GM18499 (cell line): ENCODE results near the gene RAB27B.

Experiments used
- ATAC-seq: cut with Tn5 transposase; IDR thresholded peaks from one replicate; pipeline ENCODE4 v1.9.1; 2021; ENCODE audit warnings: moderate number of reproducible peaks; ENCODE audit not compliant: insufficient read depth, unreplicated experiment

The RAB27B gene

DNA sequence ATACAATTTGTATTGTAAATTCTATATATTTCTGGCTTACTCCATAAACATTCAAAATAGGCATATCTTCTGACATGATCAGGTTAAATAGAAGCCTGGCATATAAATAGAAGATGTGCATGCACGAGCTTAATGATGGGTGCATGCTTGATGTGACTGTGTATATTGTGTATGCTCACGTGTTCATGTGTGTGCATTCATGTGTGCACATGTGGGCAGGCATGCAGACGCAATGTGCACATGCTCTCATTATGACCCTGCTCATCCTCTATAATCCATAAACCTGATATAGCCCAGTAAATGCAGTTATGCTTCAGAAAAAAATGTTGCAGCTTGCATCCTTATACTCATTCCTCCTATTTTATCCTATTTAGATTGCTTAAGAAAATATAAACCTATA lies 29.2 kb downstream of the RAB27B start:
- ATAC-seq, result no peak

DNA sequence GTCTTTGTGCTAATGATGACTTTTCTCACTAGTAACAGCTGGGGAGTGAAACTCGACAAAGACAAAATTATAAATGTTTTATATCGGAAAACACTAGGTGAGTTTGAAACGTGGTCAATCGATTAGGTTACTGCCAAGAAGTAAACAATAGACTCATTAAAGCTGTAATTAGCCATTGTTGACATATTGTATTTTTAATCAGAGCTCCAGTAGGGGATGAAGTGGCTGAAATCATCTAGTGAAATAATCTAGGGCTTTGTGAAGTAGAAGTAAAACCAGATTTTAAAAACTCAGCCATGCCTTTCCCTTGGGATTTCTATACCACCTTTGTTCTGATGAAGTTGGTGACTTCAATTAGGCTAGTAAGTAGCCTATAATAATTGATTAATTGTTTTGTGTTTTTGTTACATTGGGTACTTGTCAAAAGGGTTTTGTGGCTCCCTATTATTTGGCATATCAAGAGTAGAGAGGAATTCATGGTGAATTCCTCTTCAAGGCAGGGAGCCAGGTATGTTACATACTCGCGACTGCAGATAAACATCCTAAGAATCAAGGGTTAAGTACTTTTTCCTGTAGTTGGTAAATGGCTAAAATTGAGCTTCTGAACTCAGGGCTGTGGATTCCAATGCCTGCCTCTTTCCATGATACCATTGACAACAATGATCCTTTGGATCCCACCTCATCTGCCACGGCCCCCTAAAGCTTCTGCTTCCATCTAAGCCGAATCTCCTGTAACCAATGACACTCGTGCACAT lies 31.6 kb downstream of the RAB27B start:
- ATAC-seq, result no peak

DNA sequence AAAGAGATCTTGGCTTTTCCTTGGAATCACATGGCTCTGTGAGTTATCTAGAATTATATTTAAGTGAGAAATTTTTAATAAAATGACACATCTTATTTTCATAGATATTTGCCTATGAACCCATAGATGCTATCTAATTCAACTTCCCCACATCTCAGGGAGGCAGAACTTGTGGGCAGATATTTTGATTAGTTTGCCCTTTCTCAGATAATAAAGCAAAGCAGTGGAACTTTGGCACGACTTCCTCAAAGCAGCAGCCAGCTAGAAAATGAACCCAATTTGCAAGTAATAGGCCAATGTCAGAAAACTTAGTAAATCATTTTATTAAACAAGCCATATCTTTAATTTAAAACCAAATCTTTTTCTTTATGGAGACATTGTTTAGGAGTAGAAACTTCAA lies 32.7 kb downstream of the RAB27B start:
- no peak for ATAC-seq

DNA sequence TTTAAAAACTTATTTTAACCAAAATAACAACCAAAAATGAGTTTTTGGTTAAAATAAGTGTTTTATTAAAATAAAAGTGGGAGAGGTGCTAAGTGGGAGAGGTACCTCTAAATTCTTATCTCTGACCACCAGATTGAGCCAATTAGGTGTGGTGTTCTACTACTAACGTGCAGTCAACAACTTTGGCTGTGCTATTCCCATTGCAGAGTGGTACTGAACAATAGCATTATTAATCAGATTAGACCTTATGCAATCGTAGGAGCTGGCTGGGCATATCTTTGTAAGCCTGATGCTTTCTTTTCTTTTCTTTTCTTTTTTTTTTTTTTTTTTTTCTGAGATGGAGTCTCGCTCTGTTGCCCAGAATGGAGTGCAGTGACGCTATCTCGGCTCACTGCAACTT lies 38.9 kb downstream of the RAB27B start:
- no peak for ATAC-seq

DNA sequence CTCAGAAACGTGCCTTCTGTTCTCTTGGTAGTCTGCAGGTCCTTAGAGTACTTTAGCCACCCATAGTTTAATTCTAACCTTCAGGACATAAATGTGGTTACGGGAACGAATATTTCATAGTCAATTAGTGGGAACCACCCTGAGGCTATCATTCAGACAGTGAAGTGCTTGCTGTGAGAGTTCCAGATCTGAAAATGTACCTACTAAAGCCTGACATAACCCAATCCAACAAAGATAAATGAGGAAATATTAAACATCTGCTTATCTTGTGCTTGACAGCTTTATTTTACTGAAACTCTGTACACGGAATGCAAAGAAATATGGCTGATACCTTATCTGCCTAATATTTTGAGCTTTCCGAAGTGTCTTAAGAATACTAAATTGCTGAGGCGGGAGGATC lies 43.0 kb downstream of the RAB27B start:
- no peak for ATAC-seq

DNA sequence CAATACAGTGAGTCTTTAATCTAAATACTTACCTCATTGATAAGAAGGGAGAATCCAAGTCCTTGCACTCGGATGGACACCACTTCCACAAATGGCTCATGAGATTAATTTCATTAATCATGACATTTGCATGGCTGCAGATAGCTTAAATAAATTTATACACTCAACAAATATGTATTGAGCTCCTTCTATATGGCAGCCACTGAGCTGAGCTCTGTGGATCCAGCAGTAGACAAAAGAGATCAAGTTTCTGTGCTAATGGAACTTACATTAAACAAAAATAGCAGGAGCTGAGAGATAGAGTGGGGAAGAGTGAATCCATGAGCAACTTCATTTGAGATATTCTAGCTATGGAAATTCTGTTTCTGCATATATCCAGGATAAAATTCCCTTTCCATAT lies 44.4 kb downstream of the RAB27B start:
- ATAC-seq, result no peak

DNA sequence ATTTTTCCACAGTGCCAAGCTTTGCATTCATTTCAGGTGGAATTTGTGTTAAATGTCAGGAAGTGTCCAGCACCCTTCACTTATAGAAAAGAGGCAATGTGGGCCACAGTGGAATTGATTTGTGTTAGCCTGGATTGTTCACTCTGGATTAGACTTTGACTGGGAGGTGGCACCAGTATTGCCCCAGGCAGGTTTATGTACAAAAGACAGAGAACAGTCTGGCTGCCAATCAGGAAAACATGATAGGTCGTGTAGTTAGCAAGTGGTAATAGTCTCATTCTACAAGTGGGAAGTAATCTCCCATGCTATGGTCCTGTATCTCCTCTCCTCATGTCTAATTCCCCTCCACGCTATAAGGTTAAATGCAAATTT lies 45.6 kb downstream of the RAB27B start:
- ATAC-seq, result no peak

DNA sequence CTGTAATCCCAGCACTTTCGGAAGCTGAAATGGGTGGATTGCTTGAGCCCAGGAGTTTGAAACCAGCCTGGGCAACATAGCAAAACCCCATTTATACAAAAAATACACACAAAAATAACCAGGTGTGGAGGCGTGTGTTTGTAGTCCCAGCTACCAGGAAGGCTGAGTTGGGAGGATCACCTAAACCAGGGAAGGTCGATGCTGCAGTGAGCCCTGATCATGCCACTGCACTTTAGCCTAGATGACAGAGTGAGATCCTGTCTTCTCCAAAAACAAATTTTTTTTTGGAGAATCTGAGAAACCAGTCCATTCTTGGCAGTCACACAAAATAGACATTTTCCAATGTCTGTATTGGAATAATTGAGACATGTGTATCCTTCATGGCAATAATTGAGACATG lies 46.8 kb downstream of the RAB27B start:
- ATAC-seq, result no peak

DNA sequence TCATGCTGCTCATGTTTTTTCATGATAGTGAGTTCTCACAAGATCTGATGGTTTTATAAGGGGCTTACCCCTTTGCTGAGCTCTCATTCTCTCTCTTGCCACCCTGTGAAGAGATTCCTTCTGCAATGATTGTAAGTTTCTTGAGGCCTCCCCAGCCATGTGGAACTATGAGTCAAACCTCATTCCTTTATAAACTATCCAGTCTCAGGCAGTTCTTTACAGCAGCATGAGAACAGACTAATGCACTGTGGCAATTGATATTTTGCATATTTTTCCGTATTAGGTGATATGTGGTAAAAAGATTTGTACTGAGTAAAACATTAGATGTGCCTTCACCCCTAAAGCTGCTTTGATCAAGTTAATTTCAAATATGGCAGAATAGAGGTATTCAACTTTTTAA lies 48.8 kb downstream of the RAB27B start:
- ATAC-seq, result no peak

DNA sequence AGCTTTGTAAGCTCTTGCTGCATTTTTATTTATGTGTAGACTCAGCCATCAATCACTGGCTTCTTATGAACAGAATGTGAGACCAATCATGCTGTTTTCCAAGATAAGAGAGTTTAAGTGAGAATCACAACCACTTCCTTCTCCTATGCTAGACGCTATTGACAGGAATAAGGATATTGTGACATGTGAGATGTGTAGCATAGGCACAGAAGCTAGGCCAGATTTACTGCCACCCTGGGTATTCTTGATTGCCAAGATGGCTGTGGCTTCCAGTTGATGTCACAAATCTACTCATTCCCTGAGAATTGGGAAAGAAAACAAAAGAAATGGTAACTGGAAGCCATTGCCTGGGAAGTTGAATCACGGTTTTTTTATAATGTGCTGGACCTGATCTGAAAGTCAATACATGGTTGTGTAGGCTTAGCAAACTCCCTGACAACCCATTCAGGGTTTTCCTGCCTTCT lies 49.9 kb downstream of the RAB27B start:
- no peak for ATAC-seq

DNA sequence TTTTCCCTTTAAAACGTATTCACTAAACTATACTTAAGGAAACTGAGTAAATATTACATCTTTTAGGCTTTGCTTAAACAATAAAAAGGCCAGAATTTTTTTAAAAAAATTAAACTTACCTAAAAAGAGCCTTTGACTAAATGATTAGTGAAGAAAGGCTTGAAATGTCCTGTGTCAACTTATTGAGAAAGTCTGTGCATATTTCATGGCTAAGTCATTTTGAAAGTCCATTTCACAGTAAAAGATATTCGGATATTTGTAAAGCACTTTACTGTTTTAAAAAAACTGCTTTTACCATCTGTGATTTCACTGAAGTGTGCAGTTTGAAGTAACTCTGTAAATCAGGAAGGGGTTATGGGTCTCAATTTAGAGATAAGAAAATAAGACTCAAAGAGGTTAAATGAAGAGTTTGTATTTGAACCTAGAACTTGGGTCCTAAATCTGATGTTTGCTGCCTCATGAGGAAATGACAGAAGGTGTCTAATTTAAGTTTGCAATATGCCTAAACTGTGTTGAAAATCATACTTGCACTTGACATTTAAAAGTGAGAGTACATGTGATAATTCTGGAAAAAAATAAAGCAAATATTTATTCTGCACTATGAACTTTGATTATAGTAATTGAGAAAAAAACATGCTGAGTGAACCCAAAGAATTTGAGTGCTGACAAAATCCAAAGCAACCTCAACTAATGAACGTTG lies 50.5 kb downstream of the RAB27B start:
- no peak for ATAC-seq

DNA sequence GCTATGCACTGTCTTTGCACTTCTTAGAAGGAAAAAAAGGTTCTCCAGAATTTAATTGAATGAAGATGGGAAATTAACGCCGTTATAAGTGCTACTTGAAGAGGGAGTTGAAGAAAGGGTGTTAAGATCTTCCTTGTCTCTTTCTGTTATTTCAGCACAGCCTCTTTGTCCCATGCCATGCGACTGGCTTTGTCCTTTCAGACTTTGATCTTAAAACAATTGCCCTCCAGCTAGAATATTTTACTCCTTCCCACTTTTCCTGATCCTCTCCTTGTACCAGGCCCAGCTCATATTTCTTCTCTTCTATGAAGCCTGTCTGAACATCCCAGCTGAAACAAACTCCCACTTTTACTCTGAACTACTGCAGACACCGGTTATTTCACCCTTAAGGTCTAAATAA lies 51.4 kb downstream of the RAB27B start:
- no peak for ATAC-seq

DNA sequence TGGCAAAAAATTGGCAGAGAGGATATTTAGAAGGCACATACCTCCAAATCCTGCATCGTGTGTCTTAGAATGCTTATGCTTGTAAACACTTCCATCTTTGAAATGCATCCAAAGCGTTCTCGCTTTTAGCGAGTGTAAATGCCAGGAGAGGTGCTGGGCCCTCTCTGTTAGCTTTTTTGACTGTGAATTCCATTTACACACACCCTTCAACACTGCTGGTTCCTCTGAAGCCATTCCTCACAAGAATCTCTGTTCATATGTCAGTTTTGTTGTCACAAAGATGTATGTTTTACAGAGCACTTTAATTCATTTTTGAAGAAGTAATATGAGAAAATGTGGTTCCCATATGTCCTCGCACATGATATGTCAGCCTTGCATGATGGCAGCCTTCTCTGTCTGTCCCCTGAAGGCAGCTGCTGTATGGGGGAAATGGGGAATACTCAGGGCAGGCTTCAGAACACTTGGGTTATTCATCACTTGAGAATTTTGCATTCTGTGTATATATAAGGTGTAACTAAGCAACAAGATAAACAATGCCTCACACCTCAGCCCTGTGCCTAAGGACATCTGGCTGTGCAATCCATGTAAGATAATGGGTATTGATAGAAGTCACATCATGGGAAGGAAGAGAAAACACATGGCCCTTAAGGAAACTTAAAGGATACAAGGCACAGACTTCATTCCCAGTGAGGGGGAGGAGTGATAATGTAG lies 52.3 kb downstream of the RAB27B start:
- no peak for ATAC-seq

DNA sequence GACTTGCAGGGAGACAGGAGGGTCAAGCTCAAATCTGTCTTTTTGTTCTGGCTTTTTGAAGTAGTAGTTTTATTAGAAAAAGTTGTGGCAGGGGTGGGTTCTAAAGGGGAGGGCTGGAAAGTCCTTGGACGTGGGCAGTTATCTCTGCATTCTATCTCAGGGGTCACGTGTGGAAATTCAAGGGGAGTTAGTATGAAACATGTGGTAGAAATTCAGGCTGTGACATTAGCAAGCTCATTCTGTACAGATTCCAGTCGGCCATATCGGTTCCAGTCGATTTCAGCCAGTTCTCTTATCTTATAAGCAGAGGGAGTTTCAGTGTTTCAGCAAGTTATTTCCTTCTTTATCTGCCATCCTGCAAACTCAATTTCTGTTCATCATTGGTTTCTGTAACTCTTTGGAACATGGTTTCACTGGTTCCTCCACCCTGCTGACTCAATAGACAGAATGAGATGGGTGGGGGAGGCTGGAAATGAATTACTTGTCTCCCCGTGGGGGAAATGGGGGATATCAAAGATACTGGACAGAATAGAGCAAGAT lies 53.0 kb downstream of the RAB27B start:
- ATAC-seq, result no peak

DNA sequence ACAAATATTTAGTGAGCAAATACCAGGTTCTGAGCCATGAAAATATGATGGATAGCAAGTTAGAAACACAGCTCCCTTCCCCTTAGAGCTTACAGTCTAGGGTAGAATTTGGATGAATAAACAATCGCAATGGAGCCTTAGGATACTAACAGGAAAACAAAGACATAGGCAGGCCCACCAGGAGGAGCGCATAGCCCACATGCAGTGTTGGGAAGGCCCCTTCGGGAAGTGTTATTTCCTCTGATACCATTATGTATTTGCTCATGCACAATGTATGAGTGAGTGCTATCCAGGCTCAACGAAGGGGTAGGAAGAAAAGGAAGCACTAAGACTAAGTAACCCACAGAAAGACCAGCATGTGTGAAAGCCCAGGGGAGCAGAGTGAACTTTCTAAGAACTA lies 54.0 kb downstream of the RAB27B start:
- ATAC-seq, result no peak

DNA sequence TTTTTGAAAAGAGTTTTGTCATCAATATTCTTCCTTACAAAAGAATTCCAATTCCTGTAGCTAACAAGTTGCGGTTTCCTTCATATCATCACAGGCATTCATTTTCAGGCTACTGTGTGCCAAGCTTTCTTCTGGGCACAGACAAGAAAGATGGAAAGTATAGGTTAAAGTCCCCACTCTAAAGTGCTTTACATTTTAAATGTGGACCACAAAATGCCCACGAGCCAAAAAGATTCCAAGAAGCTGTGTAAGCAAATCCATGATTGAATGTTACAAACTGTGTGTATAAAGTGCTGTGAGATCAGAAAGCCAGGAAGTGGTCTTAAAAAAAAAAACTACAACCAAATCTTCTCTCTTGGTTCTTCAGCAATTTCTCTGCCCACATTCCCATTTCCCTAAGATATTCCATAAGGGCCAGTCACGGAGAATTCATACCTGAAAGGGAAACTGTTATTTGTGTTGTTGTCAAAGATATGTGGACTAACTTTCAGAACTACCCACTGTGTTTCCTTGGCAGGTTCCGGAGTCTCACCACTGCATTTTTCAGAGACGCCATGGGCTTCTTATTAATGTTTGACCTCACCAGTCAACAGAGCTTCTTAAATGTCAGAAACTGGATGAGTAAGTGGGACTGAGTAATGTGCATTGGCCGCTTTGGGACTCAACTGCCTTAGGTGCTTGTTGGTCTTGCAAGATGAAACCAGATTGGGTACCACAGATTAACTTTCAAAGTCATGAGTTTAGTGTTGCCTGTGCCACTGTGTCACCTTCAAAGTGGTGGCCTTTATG lies 55.7 kb downstream of the RAB27B start:
- ATAC-seq, result no peak

DNA sequence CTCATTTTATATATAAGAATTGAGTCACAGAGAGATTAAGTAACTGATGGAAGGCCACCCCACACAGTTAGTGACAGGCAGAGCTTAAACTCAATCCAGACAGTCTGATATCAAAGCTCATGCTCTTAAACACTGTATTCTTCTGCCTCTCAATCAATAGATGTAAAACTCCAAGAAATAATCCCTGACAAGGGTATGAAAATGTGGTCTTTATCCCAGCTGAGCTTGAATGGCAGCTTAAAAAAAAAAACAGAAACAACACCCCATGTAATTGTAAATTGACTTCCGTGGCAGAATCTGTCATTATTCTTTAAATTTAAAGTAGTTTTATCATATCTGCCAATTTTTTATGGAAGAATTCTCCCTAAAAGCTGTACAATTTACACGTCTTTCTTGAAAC lies 60.1 kb downstream of the RAB27B start:
- no peak for ATAC-seq

DNA sequence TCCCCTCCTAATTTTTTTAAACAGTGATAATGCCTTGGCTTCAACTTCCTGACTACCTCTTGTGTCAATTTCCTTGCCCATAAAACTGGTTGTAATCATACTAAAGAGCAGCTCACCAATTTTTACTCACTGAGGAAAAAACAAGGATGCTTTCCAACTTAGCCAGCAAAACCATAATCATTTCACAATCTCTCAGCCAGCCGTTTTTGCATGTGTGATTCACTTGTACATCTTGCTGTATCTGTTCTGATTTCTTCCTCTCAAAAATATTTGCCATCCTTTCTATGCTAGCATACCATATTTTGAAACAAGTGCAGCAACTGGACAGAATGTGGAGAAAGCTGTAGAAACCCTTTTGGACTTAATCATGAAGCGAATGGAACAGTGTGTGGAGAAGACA lies 60.7 kb downstream of the RAB27B start:
- ATAC-seq, result no peak

DNA sequence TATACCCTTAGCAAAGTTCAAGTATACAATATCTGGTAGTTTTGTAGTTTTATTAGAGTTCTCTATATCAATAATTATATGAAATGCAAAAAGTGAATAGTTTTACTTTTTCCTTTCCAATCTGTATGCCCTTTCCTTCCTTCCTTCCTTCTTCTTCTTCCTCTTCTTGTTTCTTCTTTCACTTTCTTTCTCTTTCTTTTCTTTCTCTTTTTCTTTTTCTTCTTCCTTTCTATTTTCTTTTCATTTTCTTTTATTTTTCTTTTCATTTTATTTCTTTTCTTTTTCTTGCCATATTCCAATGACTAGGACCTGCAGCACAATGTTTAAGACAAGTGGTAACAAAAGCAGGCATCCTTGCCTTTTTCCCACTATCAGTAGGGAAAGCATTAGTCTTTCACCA lies 71.2 kb downstream of the RAB27B start:
- no peak for ATAC-seq

DNA sequence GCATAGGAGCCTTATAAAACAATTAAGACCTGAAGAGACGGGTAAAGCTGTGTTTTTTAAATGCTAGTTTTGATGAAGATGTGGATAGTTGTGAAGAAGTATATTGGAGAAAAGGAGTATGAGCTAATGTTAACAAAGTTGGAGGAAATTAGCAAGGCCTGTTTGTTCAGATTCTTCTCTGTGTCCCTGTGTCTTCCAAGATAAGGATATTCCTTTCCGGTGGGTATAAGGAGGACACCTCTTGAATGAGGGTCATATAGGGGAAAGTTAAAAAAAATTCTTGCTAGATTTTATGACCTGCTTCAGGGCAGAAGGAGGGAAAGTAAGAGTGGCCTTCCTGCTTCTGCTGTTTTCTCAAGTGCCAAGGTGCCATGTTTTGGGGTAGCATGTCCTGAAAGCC lies 72.0 kb downstream of the RAB27B start:
- ATAC-seq, result no peak
